ENCODE results near the gene RNF167. TPM values are rescaled to one million over a fixed set of nuclear protein-coding genes. Genes with fewer than 3 reads are reported as not detected.

The RNF167 gene
- polyA plus RNA-seq, 1 experiment: 69.9 TPM

- no peaks in the 10 kb centered on the region for H3K27me3 ChIP-seq (ENCODE audit: control insufficient read depth, insufficient read depth, low read length)
- ChIA-PET POLR2A (interaction anchor here (0.5 kb wide), 1 partner anchor 10 kb away, joined by 3 read pairs; no protein-coding TSS in a partner anchor), CTCF (interaction anchor here (0.7 to 2.4 kb wide), 6 partner anchors 10 to 56 kb away, joined by 3 to 8 read pairs (median 4); no protein-coding TSS in a partner anchor)
- no peak overlapping the region for H3K4me3 ChIP-seq (ENCODE audit: low read depth, low read length)
- TF ChIP-seq CTCF (IDR thresholded peaks at IDR 0.05; ENCODE audit: insufficient read depth, low read depth, low read length): no peak
- H3K36me3 ChIP-seq (ENCODE audit: control insufficient read depth, insufficient read depth, low read length): peaks cover 7% of the 10 kb centered on the region
- DNase-seq (ENCODE audit: low read depth): no peak
Measured at GRCh38 chr17:4965311-4965986, 25.4 kb downstream of the RNF167 start.

- TF ChIP-seq CTCF (IDR thresholded peaks at IDR 0.05; ENCODE audit: insufficient read depth, low read depth, low read length): no peak
- Histone ChIP-seq H3K4me3 (ENCODE audit: low read depth, low read length) (peak overlapping the region; percentile 56), H3K27me3 (ENCODE audit: control insufficient read depth, insufficient read depth, low read length) (no peaks in the 10 kb centered on the region), H3K36me3 (ENCODE audit: control insufficient read depth, insufficient read depth, low read length) (peaks cover 6% of the 10 kb centered on the region)
- ChIA-PET CTCF (interaction anchor here (0.6 to 3.1 kb wide), 10 partner anchors 9 to 95 kb away, joined by 3 to 19 read pairs (median 4); partner anchors contain the start of gene CAMTA2), POLR2A (interaction anchor here (0.5 to 1.9 kb wide), 7 partner anchors 10 to 33 kb away, joined by 3 to 17 read pairs (median 5); partner anchors contain the start of genes PFN1, RNF167 and SLC25A11)
- DNase-seq (ENCODE audit: low read depth): peak; percentile 99
Measured at GRCh38 chr17:4966844-4967538, 26.9 kb downstream of the RNF167 start.

GRCh38 chr17:4967539-4968485, 27.7 kb downstream of the RNF167 start, which contains the start of gene SPAG7:
Gene SPAG7 (minus strand): TSS chr17:4967817. CDS start chr17:4967804, 13 bp downstream.
- Histone ChIP-seq H3K36me3 (ENCODE audit: control insufficient read depth, insufficient read depth, low read length) (peaks cover 13% of the 10 kb centered on the region), H3K27me3 (ENCODE audit: control insufficient read depth, insufficient read depth, low read length) (no peaks in the 10 kb centered on the region), H3K4me3 (ENCODE audit: low read depth, low read length) (peak within 1 kb of the TSS; percentile 56)
- peak; percentile 16; the same call in 1 of the 2 replicates for TF ChIP-seq CTCF (IDR thresholded peaks at IDR 0.05; ENCODE audit: insufficient read depth, low read depth, low read length)
- ChIA-PET POLR2A (interaction anchor here (0.5 to 1.9 kb wide), 6 partner anchors 11 to 34 kb away, joined by 3 to 17 read pairs (median 7); partner anchors contain the start of genes PFN1, RNF167 and SLC25A11), CTCF (interaction anchor here (0.6 to 4.6 kb wide), 9 partner anchors 12 to 59 kb away, joined by 3 to 40 read pairs (median 6); partner anchors contain the start of gene CAMTA2)
- DNase-seq (ENCODE audit: low read depth): peak; percentile 83

- TF ChIP-seq CTCF (IDR thresholded peaks at IDR 0.05; ENCODE audit: insufficient read depth, low read depth, low read length): no peak
- CTCF ChIA-PET: interaction anchor here (0.7 to 4.6 kb wide), 6 partner anchors 12 to 93 kb away, joined by 3 to 40 read pairs (median 5); partner anchors contain the start of genes CAMTA2 and INCA1
- peaks cover 15% of the 10 kb centered on the region for H3K36me3 ChIP-seq (ENCODE audit: control insufficient read depth, insufficient read depth, low read length)
- no peaks in the 10 kb centered on the region for H3K27me3 ChIP-seq (ENCODE audit: control insufficient read depth, insufficient read depth, low read length)
- POLR2A ChIA-PET: interaction anchor here (0.5 kb wide), 1 partner anchor 21 kb away, joined by 3 read pairs; no protein-coding TSS in a partner anchor
- DNase-seq (ENCODE audit: low read depth): no peak
- H3K4me3 ChIP-seq (ENCODE audit: low read depth, low read length): peak overlapping the region; percentile 56
Measured at GRCh38 chr17:4968486-4969046, 28.5 kb downstream of the RNF167 start.
